ENCODE data around the gene CALD1. TPM values are rescaled to one million over a fixed set of nuclear protein-coding genes. Genes with fewer than 3 reads are reported as not detected.

Gene CALD1
- total and polyA plus RNA-seq, 2 donors, result 616 to 1,279 TPM

DNA sequence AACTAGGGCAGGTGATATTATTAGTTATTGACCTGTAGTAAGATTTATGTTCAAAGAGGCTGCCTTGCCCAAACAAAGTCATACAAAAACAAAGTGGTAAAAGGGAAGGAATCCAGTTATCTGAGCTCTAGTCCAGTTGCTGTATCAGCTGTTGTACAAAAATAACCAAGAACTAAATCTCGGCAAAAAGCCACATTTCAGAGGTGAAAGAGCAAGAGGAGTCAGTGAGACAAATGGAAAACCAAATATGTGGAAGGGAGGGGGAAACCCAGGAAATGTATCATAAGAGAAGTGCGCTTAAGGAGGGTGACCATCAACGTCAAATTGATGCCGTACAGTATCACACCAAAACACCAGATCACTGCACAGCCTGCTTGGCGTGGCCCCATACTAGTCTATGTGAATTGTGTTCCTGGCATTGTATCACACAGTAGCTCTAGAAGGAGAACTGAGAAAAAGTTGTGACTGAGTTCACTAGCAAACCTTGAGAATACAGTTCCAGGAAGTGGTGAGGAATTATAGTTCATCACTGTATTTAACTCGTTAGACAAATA, 213.3 kb downstream of the CALD1 start:
- 71% methylated on average over 6 of the region's 6 CpGs for WGBS
- H3K4me1 ChIP-seq (ENCODE audit: insufficient read depth), result no peaks in the 10 kb centered on the region
- H3K4me3 ChIP-seq (ENCODE audit: low read depth, low read length), result no peak overlapping the region
- no peaks in the 10 kb centered on the region for H3K36me3 ChIP-seq (ENCODE audit: insufficient read depth)
- DNase-seq (ENCODE audit: extremely low spot score), result no peak
- no peak overlapping the region for H3K27ac ChIP-seq (ENCODE audit: low read depth)

DNA sequence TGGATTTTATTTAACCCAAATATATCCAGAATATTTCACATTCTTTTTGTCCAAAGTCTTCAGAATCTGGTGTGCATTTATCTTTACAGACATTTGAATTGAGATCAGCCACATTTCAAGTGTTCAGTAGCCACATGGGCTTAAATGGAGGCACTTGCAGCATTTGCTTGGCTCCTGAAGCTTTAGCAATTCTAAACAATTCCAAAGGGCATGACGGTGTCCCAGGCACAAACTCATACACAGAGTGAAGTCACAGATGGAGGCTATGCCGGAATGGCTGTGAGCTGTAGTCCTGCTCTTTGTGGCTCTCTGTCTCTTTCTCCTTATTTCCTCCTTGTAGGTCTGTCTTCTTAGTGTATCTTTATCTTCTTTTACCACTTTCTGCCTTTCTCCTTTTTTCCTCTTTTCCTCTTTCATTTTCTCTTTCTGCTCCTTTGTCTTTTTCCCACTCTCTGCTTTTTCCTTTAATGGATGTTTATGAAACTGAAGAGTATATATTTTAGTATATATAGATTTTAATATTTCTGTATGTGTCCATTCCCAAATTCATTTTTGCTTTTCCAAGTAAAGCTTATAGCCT, 214.5 kb downstream of the CALD1 start:
- Histone ChIP-seq H3K36me3 (ENCODE audit: insufficient read depth) (peaks cover 3% of the 10 kb centered on the region), H3K27ac (ENCODE audit: low read depth) (no peak overlapping the region), H3K4me3 (ENCODE audit: low read depth, low read length) (no peak overlapping the region), H3K4me1 (ENCODE audit: insufficient read depth) (no peaks in the 10 kb centered on the region)
- no peak for DNase-seq (ENCODE audit: extremely low spot score)
- WGBS, result 80% methylated on average over 2 of the region's 2 CpGs

DNA sequence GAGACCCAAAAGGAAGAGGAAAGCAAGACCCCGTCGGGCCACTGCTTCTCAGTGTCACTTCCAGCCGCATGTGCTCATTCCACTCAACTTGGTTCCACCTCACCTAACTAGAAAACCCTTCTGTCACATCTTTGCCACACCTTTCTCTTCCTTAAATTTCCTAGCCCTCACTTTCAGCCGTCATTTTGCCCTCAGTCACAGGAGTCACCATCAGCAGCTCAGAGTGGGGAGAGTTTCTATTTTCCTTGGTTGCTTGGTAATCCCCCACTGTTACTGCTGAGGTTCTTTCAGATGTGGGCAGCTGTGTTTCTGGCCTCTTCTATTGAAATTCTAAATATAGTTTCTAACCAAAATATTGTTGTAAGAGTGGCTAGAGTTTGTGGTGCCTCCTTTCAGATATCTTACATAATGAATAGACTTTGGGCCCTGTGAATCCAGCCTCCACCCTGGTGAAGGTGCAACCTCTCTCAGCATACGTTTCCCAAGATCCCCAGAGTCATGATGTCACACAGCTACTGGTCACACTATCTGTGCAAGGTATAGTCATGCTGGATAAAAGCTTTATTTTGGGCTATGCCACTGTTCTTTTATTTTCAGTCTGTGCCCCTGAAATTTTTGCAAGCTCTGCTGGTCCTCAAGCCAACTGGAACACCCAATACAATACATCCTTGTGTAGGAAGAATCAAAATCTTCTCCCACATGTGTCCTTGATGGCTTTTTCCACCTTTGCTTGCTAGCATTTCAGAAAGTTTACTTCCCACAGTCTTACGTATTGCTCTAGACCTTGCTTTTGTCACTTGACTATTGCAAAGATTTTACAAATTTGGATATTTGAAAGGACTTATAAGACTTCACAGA, 216.0 kb downstream of the CALD1 start:
- no peak overlapping the region for H3K27ac ChIP-seq (ENCODE audit: low read depth)
- WGBS, result 54% methylated on average over 6 of the region's 6 CpGs

DNA sequence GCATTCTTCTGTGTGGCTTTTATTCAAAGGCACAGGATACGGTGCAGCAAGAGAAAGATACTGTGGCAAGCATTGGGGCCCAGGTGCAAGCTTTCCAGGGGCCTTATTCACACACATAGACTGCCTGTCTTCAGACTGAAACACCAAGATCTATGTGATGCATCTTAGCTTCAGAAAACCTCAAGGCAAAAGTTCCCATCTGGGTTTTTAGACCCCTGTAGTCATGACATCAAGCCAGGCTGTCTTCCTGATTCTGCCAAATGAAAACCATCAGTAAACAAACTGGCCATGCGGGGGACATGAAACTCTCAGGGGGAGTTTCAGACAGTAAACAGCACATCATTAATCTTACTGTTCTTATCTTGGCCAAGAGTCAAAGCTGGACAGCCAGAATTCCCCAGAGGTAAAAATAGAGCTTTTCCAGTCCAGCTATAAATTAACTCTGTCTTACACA, 216.7 kb downstream of the CALD1 start:
- Histone ChIP-seq H3K4me1 (ENCODE audit: insufficient read depth) (no peaks in the 10 kb centered on the region), H3K27ac (ENCODE audit: low read depth) (no peak overlapping the region), H3K36me3 (ENCODE audit: insufficient read depth) (peaks cover 3% of the 10 kb centered on the region), H3K4me3 (ENCODE audit: low read depth, low read length) (no peak overlapping the region)
- WGBS, result 31% methylated on average over 2 of the region's 2 CpGs
- peak; percentile 13 for DNase-seq (ENCODE audit: extremely low spot score)

More for the DNA sequence above, 216.0 kb downstream of the CALD1 start:
- H3K36me3 ChIP-seq (ENCODE audit: insufficient read depth), result peaks cover 3% of the 10 kb centered on the region
- H3K4me1 ChIP-seq (ENCODE audit: insufficient read depth), result no peaks in the 10 kb centered on the region
- no peak for DNase-seq (ENCODE audit: extremely low spot score)
- no peak overlapping the region for H3K4me3 ChIP-seq (ENCODE audit: low read depth, low read length)

DNA sequence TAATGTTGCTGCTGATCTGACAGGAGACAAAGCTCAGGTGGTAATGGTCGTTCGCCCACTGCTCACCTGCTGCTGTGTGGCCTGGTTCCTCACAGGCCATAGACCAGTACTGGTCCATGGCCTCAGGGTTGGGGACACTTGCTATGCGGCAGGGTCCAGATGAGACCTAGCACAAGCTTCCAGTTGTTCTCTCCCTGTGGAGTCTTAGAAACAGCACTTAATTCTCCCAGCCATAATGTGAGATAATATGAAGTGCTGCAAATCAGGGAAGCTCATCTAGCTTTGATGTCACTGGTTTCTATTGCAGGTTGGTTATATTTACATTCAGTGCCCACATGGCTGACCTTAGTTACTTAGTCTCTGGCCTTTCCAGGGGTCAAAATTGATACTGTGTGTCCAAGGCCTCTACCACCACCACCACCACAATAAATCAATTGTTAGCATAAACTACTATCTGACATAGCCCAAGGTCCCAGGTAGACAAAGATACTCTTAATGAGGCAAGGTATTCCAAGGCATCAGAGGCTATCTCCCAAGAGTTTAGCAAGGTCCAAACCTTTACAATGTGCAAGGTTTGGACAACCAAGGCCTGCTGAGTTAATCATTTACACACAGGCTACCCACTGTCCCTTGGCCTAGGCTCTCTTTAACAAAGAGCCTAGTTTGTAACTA, 217.9 kb downstream of the CALD1 start:
- no peak overlapping the region for H3K27ac ChIP-seq (ENCODE audit: low read depth)
- H3K4me1 ChIP-seq (ENCODE audit: insufficient read depth), result no peaks in the 10 kb centered on the region
- H3K4me3 ChIP-seq (ENCODE audit: low read depth, low read length), result no peak overlapping the region
- H3K36me3 ChIP-seq (ENCODE audit: insufficient read depth), result peaks cover 3% of the 10 kb centered on the region
- WGBS, result 94% methylated on average over 3 of the region's 3 CpGs
- no peak for DNase-seq (ENCODE audit: extremely low spot score)

DNA sequence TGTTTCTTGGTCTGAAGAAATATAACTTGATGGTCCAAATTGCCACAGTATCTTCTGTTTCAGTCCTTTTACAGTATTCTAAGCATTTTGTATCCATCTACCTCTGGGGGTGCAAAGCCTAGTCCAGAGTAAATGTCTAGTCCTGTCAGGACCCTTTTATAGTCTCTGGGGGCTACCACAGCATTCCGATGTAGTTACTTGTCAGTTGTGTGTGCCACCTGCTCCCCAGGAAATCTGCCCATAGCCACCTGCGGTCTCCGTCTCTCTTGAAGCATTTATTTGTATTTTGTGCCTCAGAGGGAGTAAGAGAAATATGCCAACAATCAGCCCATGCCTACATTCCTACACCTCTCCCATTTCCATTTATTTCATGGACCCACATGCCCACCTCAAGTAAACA, 219.7 kb downstream of the CALD1 start:
- peaks cover 3% of the 10 kb centered on the region for H3K36me3 ChIP-seq (ENCODE audit: insufficient read depth)
- no peak overlapping the region for H3K4me3 ChIP-seq (ENCODE audit: low read depth, low read length)
- H3K4me1 ChIP-seq (ENCODE audit: insufficient read depth), result no peaks in the 10 kb centered on the region
- DNase-seq (ENCODE audit: extremely low spot score), result no peak
- H3K27ac ChIP-seq (ENCODE audit: low read depth), result no peak overlapping the region
- 95% methylated on average over 3 of the region's 3 CpGs for WGBS

DNA sequence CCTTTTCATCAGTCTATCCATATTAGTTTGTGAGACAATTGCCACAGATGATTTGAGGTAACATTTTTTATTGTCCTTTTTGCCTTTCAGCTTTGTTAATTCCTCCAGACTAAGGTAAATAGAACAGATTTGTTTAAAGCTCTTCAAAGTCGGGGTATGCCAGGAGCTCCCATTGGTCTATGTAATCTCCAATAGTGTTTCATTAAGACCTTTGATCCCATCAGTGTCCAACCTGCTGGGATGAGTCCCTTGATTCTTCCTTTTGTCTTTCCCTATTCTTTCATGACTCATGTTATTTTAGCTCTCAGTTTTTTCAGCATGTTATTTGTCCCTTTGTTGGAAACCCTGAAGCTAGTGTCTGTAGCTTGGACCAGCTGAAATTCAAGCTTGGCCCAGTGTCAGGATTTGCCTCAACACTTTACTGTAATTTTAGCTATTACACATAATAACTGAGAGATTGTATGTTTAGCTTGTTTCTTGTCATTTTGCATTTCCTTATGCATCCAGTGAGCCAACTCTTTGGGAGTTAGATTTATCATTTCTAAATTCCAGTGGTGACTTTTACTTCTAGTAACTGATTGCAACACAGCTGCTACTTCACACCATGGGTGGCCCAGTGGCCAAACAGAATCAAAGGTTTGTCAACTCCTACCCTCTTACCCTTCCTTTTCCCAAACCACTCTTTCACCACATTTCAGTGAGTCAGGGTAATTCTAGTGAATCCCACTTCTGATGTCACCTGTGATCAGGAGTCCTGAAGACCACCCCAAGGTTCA, 222.1 kb downstream of the CALD1 start:
- Histone ChIP-seq H3K4me3 (ENCODE audit: low read depth, low read length) (no peak overlapping the region), H3K36me3 (ENCODE audit: insufficient read depth) (peaks cover 3% of the 10 kb centered on the region), H3K4me1 (ENCODE audit: insufficient read depth) (no peaks in the 10 kb centered on the region), H3K27ac (ENCODE audit: low read depth) (no peak overlapping the region)
- no peak for DNase-seq (ENCODE audit: extremely low spot score)
- WGBS, result 96% methylated on average over 1 of the region's 1 CpG

DNA sequence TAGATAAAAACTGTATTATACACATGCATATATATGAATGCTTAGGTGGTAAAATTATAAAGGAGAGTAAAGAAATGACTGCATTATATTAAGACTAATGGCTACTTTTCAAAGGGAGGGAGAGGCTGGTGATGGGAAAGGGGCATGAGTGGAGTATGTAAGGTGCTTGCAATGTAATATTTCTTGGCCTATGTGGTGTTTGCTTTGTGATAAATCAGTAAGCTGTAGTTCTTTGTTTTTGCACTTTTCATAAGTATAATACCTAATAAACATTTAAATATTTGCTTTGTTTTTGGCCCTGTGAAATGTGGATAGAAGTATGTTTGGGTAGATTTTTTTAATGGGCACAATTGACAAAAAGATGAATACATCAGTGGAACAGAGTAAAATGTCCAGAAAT, 232.8 kb downstream of the CALD1 start:
- H3K27ac ChIP-seq (ENCODE audit: low read depth), result no peak overlapping the region
- no peaks in the 10 kb centered on the region for H3K36me3 ChIP-seq (ENCODE audit: insufficient read depth)
- no peak for DNase-seq (ENCODE audit: extremely low spot score)
- H3K4me1 ChIP-seq (ENCODE audit: insufficient read depth), result no peaks in the 10 kb centered on the region
- no peak overlapping the region for H3K4me3 ChIP-seq (ENCODE audit: low read depth, low read length)

Small RNA genes within 50 kb of the gene (small RNA-seq; reads per million reads assigned to genes)
- gene TUBB3P2, result not detected

Other genes starting within 250 kb of the CALD1 start
- not detected for gene AKR1B15, start 230.5 kb upstream of the CALD1 start, total RNA-seq
- 0.86 TPM for gene AKR1B15, start 230.5 kb upstream of the CALD1 start, polyA plus RNA-seq
- gene BPGM, start 132.8 kb upstream of the CALD1 start, total RNA-seq, result 31.9 TPM
- gene BPGM, start 132.8 kb upstream of the CALD1 start, polyA plus RNA-seq, result 19.2 TPM
- 7.8 TPM for gene AGBL3, start 206.9 kb downstream of the CALD1 start, total RNA-seq
- gene AGBL3, start 206.9 kb downstream of the CALD1 start, polyA plus RNA-seq, result 1.4 TPM

Measured in urinary bladder (tissue), 4 donors.